Ramos (cell line): ENCODE results near the gene AGAP5.
"Not testable (repeated sequence)": the region's sequence is repeated elsewhere in the genome, so short reads cannot be mapped to it uniquely, and the experiment has no call there.

Experiments
- in situ Hi-C: fragments of 300-500 bp; cut with MboI; formaldehyde crosslinking; loops from one replicate; pipeline ENCODE4 v1.14.3; 2022; ENCODE audit warnings: low sequenced_read_pairs; ENCODE audit not compliant: unreplicated experiment

AGAP5 gene

DNA sequence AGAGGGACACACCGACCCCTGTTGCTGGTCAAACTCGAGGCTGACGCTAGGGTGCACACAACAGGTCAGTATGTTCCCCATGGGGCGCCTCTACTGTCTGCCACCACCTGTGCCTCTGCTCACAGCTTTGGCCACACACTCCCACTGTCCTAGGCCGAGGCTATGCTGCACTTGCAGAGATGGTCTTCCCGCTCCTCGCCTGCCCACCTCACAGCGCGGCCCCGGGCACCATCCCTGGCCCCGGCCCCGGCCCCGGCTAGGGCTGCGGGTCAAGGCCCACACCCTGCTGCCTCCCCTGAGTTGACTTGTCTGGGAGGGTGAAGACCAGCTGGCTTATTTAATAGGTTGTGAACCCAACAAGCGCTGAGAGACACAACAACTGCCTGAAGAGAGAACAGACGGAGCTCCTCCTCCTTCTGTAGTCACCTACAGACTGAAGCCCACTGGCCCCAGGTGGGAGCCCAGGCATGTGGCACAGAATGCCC lies at the start of gene AGAP5:
Gene AGAP5, minus strand, starts transcription at position 435 of the 485 bp plus-strand sequence. Its CDS starts 354 bp downstream, at position 81.
- in situ Hi-C loops, result not testable (repeated sequence)

DNA sequence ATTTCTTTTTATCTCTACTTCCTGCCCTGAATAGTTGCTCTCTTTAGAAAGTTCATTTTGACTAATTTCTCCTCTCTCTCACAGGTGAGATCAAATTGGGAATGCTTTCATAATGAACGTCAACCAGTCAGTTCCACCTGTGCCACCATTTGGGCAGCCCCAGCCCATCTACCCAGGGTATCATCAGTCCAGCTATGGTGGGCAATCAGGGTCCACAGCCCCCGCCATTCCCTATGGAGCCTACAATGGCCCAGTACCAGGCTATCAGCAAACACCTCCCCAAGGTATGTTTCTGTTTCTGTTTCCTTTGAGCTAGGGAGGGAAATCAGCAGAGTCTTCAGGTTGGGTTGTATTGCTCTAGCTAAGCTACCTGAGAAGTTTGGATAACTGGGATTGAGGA lies 48.8 kb upstream of the AGAP5 start:
- in situ Hi-C loops, result no loop called here

DNA sequence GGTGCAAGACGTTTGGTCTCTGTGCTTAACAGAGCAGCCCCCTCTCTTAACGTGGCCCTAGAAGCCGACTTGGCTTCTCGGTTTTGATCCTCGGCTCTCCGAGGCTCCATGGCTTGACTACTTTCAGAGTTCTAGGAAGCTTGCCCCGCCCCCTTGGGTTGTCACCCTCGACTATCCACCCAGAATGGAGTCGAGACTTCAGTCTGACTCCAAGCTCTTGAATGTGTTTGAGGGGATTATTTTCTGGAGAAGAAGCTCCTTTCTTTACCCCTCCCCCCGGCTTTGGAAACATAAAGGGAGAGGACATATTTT lies 46.7 kb upstream of the AGAP5 start:
- in situ Hi-C loops, result no loop called here

DNA sequence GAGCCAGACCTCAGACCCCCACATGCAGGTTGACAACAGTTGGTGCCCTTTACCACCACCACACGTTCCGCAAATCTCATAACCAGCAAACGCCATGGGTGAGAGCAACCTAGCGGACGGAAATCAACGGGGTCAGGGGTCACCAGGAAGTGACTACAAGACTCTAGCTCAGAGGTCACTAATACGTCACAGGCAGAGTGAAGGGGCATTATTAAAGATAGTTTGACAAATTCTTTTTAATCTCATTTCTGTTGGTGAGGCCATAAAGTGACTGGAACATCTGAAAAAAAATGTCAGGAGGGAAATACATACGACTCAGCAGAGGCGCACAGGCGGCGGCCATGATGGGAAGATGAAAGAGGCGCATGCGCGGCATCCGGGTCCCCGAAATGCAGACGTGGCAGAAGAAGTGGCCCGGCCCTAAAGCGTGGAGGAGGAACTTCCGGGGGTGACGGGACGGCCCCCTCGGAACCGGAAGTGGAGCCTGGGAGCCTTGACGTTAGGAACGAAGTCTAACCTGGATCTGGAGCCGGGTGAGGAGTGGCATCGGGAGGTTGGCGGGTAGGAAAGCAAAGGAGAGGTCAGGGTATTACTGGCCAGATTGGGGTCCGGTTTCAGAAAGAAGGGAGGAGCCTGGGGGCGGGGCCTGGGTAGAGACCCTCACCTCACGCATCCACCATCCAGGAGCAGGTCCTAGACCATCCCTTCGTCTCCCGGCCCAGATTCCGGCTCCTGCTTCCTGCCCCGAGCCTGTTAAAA lies 46.2 kb upstream of the AGAP5 start, which contains the start of gene SEC24C:
Gene SEC24C, plus strand, starts transcription at position 468 of the 759 bp plus-strand sequence. CDS start 2,461 bp downstream, outside the sequence.
- in situ Hi-C loops, result no loop called here

DNA sequence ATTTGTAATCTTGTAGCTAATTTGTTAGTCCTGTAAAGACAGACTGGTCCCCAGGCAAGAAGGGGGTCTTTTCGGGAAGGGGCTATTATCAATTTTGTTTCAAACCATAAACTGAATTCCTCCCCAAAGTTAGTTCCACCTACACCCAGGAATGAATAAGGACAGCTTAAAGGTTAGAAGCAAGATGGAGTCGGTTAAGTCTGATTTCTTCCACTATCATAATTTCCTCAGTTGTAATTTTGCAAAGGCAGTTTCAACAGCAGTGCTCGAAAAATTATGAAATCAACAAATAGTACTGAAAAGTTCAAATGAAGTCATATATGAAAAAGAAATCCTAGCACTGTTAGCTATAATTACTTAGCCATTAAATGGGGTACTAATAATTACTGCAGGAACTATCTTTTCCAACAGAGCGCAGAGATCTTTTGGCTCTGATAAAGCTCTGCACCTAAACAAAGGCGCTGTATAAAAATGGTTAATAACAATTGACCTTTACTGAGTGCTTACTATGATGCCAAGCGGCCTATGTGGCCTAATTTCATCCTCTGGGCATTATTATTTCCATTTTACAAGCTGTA lies 45.5 kb upstream of the AGAP5 start:
- in situ Hi-C loops, result no loop called here

DNA sequence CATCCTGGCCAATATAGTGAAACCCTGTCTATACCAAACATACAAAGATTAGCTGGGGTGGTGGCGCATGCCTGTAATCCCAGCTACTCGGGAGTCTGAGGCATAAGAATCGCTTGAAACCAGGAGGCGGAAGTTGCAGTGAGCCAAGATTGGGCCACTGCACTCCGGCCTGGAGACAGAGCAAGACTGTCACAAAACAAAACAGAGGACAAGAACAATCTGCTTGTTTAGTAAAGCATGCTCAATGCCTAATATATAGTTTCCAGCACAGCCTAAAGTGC lies 44.5 kb upstream of the AGAP5 start:
- in situ Hi-C loops, result no loop called here

DNA sequence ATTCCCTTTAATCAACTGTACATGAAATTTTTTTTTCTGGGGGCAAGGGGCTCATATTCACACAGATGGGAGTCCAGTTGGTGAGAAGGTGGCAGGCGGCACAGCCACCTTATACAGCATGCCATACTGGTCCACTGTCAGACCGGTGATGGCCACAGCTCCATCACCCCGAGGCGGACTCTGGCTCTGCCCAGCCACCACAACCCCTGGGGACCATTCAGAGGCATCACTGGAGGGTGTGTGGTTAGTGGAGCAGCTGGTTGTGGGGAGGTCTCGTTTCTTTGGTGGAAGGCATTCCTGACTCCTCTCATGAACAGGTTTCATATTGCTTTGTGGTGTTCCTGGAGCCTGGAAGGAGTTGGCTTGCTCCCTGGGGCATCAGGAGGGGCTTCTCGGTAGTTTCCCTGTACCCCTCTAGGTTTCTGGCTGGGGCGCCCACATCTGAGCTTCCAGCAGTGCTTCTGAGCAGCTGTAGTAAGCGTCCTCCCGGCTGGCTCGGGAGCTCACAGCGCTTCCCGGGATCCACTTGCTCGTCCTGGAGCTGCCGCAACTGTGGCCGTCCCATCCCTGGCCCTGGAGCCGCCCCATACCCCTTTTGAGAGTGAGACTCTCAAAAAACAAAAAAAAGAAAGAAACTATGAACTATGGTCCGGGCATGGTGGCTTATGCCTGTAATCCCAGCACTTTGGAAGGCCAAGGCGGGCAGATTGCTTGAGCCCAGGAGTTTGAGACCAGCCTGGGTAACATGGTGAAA lies 42.8 kb upstream of the AGAP5 start:
- in situ Hi-C loops, result not testable (repeated sequence)

DNA sequence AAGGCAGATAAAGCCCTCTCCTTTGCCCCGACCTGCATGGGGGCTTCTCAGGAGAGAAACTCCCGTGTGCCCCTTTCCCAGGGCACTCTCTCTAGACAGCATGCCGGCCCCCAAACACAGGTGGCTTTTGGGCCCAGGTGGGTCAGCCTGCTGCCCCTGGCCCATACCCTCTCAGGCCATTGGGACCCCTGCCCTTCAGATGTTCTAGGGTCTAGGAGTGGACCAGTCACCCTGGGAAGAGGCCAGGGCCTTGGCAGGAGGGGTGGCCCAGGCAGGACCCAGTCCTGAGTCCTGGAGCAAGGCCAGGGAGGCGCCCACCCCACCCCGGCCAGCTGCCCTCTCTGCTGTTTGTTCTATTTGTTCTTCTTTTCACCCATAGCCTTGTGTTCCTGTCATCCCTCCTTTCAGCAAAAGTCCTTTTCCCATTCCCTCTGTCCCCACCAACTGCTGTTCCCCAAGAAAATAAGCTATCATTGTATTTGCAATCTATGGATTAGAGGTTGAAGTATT lies 36.9 kb upstream of the AGAP5 start:
- in situ Hi-C loops, result no loop called here

DNA sequence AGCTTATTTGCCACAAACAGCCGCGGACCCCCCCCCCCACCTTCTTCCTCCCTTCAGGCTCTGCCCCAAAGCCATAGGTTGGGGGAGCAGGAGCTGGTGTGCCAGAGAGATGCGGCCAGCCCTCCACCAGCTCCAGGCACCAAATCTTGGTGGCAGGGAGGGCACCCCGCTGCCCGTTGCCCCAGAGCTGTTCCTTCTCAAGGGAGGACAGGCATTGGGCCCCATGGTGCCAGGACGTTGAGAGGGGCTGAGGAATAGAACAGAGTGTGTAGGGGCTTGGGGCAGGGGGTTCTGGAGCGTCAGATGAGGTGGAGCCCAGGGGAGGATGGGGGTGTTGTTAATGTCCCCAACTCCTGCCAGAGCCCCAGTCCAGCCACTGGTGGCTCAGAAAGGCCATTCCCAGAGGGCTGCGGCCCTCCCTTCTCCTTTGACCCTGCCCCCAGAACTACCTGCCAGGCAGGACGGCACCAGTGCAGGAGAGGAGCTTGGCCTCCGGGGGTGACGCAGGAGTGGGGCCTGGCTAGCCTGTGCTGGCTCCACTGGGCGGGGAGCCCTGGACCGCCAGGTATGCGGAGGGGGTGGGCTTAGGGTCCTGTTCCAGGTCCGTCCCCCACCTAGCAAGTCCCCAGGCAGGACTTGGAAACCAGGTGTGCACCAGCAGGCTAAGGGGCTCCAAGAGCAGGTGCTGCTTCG lies 36.3 kb upstream of the AGAP5 start:
- in situ Hi-C loops, result no loop called here

DNA sequence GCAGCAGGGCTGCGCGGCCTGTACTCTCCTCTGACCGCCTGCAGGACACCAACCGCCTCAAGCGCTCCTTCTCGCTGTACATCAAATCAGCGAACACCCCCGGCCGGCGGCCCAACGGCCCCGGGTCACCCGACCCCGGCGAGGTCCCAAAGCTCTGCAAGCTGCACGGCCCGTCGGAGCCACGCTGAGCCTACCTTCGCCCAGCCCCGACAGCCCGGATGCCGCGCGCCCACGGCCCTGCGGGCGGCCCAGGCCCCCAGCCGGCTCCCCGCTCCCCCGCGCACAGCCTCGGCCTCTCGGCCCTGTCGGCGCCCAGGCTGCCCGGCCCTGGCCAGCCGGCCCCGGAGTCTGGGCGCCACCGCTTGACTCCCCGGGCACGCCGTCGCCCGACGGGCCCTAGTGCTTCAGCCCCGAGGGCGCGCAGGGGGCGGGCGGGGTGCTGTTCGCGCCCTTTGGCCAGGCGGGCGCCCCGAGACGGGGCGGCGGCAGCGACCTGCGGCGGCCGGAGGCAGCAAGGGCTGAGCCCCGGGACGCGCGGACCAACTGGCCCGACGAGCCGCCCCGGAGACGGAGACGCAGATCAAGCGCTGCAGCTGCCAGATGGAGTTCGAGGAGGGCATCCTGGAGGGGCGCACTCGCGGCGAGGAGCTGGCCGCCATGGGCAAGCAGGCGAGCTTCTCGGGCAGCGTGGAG lies 35.2 kb upstream of the AGAP5 start:
- in situ Hi-C loops, result no loop called here

DNA sequence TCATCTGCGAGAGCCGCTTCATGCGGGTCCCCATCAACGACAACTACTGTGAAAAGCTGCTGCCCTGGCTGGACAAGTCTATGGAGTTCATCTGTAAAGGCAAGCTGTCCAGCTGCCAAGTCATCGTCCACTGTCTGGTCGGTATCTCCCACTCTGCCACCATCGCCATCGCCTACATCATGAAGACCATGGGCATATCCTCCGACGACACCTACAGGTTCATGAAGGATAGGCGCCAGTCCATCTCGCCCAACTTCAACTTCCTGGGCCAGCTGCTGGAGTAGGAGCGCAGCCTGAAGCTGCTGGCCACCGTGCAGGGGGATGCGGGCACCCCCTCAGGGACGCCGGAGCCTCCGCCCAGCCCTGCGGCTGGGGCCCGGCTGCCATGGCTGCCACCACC lies 34.5 kb upstream of the AGAP5 start:
- in situ Hi-C loops, result no loop called here

DNA sequence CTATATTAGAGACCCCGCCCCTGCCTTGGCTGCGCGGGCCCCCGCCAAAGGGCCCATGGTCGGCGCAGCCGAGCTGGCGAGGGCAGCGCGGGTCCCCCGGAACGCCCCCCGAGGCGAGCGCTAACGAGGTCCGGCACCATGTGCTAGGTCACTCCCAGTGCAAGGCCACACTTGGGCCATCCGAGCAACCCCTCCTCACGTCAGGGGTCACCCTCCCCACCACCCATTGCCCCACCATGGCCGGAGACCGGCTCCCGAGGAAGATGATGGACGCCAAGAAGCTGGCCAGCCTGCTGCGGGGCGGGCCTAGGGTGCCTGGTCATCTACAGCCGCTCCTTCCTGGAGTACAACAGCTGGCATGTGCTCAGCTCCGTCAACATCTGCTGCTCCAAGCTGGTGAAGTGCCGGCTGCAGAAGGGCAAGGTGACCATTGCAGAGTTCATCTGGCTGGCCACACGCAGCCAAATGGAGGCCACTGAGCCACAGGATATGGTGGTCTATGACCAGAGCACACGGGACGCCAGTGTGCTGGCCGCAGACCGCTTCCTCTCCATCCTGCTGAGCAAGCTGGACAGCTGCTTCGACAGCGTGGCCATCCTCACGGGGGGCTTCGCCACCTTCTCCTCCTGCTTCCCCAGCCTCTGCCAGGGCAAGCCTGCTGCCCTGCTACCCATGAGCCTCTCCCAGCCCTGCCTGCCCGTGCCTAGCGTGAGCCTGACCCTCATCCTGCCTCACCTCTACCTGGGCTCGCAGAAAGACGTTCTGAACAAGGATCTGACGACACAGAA lies 33.9 kb upstream of the AGAP5 start:
- in situ Hi-C loops, result no loop called here

DNA sequence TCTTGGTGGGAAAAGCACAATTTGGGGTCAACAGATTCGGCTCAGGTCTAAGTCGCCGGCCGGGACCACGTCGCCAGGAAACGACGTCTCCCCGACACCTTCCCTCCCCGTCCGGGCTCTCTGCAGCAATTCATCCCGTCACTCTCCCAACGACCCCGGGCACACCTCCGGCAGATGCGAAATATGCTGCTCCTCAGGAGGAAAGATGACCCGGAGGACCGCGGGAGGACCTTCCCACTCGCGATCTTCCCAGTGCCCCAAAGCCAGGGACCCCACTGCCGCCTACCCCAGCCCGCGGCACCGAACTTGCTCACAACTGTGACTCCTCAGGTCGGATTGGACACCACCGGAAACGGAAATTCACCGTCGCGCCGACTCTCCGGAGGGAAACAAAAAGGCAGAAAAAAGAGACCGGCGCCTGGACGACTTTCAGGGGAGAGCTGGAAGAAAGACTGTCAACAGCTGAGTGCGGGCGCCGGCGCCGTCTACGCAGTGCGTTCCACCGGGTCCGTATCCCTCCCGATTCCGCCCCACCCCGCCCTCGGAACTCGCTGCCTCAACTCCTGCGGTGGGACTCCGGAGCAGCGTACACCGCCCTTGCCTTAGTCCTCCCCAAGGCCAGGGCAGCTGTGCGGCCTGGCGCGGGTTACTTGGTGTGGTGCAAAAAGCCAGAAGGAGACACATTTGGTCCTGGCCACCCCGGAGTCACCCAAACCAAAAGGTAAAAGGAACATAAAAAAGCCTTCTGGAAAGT lies 32.4 kb upstream of the AGAP5 start:
- in situ Hi-C loops, result no loop called here

DNA sequence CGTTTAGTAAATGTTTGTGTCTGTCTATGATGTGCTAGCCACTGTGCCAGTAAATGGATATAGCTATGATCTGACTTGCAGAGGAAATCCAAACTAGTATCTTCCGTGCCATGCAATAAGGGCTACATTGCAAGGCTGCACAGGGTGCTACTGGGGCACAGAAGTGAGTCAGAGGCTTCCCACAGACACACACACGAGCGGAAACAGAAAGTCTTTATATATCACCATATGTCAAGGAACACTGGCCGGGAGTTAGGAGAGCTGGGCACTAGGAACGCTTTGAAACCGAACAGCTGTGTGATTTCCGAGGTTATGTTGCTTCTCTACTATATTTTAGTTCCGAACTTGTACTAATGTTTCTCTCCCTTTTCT lies 31.9 kb upstream of the AGAP5 start:
- in situ Hi-C loops, result not testable (repeated sequence)

DNA sequence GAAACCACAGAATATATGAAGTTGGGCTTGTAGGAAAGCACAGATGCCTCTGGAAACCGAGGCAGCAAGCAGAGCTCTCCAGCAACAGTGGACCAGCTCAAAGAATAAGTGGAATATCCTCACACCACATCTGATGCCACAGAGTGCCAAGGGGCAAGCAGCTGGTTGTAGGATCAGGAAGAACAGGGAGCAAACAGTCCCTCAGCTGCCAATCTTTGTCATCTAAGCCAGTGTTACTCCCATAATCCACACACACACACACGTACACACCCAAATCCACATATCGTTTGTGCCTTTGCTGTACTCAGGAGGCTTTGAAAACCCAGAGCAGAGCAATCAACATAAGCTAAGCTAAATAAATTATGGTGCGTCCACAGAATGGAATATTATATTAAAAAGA lies 25.6 kb upstream of the AGAP5 start:
- in situ Hi-C loops, result no loop called here

DNA sequence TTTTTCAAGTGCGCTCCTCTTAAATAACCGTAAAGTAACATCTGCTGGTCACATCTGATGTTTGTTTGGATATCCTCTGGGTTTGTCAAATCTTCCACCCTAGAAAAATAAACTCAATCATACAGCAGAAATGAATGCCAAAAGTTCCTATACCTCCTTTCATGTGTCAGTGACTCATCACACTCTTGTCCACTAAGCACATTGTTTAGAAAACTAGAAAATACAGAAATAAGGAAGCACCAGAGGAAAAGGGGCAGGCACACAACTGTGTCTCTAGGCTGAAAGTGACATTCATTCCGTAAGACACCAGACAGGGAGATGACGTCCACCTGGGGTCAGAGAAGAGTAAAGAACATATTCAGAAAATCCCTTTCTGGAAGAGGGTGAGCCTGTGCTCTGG lies 22.7 kb upstream of the AGAP5 start:
- in situ Hi-C loops, result not testable (repeated sequence)

DNA sequence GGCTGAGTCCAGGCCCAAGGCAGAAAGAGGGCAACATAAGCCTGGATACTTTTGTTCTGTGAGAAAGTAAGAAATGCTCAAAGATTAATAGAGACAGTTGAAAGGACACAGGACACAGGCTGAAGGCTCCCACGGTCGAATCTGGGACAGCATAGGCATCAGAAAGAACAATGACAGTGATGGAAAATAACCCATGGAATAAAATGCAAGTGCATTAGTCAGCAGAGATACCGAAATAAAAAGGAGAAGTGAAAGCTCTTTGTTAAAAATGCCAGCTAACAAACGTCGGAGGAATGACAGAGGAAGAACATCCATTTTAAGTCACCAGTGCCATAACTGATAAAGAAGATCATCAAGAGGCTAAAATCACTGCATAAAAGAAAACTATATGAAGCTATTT lies 19.6 kb upstream of the AGAP5 start:
- in situ Hi-C loops, result no loop called here

DNA sequence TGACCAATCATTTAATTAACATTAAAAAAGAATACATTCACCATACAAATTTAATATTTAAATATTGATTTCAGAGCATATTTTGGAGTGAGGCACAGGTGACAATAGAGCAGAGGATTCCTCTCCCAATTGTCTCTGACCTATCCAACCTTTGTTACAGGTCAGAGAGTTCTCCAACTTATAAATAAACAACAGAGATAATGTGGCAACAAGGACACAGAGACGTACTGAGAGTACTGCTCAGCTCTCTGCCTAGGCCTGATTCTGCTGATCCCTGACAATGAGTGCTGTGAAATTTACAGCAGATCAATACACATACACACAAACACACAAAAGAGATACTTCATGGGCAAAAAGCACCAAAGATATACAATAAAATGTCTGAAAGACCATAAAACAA lies 18.3 kb upstream of the AGAP5 start:
- in situ Hi-C loops, result no loop called here
